Measurements from ENCODE around the gene RSBN1L.

Gene RSBN1L

GRCh38 chr7:77808517-77808916 lies 112.3 kb downstream of the RSBN1L start:
- no peak for DNase-seq (ENCODE audit: low read depth)
- no peak for TF ChIP-seq MYC (IDR thresholded peaks at IDR 0.05; ENCODE audit: low read depth, low read length)
- TF ChIP-seq CTCF (IDR thresholded peaks at IDR 0.05; ENCODE audit: low read depth, low read length), result no peak
- TF ChIP-seq MAX (IDR thresholded peaks at IDR 0.05; ENCODE audit: low read depth, low read length), result no peak
- TF ChIP-seq POLR2A (IDR thresholded peaks at IDR 0.05; ENCODE audit: extremely low read depth, insufficient read length), result no peak
- H3K4me3 ChIP-seq (ENCODE audit: low read depth, low read length), result no peak overlapping the region

GRCh38 chr7:77811516-77812289 lies 115.4 kb downstream of the RSBN1L start:
- H3K4me3 ChIP-seq (ENCODE audit: low read depth, low read length), result no peak overlapping the region
- no peak for TF ChIP-seq MAX (IDR thresholded peaks at IDR 0.05; ENCODE audit: low read depth, low read length)
- TF ChIP-seq MYC (IDR thresholded peaks at IDR 0.05; ENCODE audit: low read depth, low read length), result no peak
- TF ChIP-seq POLR2A (IDR thresholded peaks at IDR 0.05; ENCODE audit: extremely low read depth, insufficient read length), result no peak
- TF ChIP-seq CTCF (IDR thresholded peaks at IDR 0.05; ENCODE audit: low read depth, low read length), result no peak
- no peak for DNase-seq (ENCODE audit: low read depth)

GRCh38 chr7:77812290-77812685 lies 116.0 kb downstream of the RSBN1L start:
- no peak for DNase-seq (ENCODE audit: low read depth)
- no peak for TF ChIP-seq CTCF (IDR thresholded peaks at IDR 0.05; ENCODE audit: low read depth, low read length)
- no peak for TF ChIP-seq MAX (IDR thresholded peaks at IDR 0.05; ENCODE audit: low read depth, low read length)
- TF ChIP-seq POLR2A (IDR thresholded peaks at IDR 0.05; ENCODE audit: extremely low read depth, insufficient read length), result no peak
- no peak for TF ChIP-seq MYC (IDR thresholded peaks at IDR 0.05; ENCODE audit: low read depth, low read length)
- H3K4me3 ChIP-seq (ENCODE audit: low read depth, low read length), result no peak overlapping the region

GRCh38 chr7:77813180-77813579 lies 116.9 kb downstream of the RSBN1L start:
- no peak overlapping the region for H3K4me3 ChIP-seq (ENCODE audit: low read depth, low read length)
- TF ChIP-seq MYC (IDR thresholded peaks at IDR 0.05; ENCODE audit: low read depth, low read length) (no peak), MAX (IDR thresholded peaks at IDR 0.05; ENCODE audit: low read depth, low read length) (no peak), POLR2A (IDR thresholded peaks at IDR 0.05; ENCODE audit: extremely low read depth, insufficient read length) (no peak), CTCF (IDR thresholded peaks at IDR 0.05; ENCODE audit: low read depth, low read length) (no peak)
- DNase-seq (ENCODE audit: low read depth), result no peak

- no peak for DNase-seq (ENCODE audit: low read depth)
- no peak for TF ChIP-seq CTCF (IDR thresholded peaks at IDR 0.05; ENCODE audit: low read depth, low read length)
- TF ChIP-seq MYC (IDR thresholded peaks at IDR 0.05; ENCODE audit: low read depth, low read length), result no peak
- no peak for TF ChIP-seq POLR2A (IDR thresholded peaks at IDR 0.05; ENCODE audit: extremely low read depth, insufficient read length)
- TF ChIP-seq MAX (IDR thresholded peaks at IDR 0.05; ENCODE audit: low read depth, low read length), result no peak
- H3K4me3 ChIP-seq (ENCODE audit: low read depth, low read length), result no peak overlapping the region
Observed at GRCh38 chr7:77819021-77819420, 122.8 kb downstream of the RSBN1L start.
